HepG2 (cell line): ENCODE measurements around the gene DGCR2. TPM values are rescaled to one million over a fixed set of nuclear protein-coding genes. Genes with fewer than 3 reads are reported as not detected.
A peak's percentile ranks its signal among the peaks of the same experiment; 100 is the strongest.

Source experiments
- ATAC-seq: fragments of 200-7000 bp; cut with Tn5 transposase; 3 replicates; pipeline ENCODE4 v1.9.1; 2020; ENCODE audit warnings: mild to moderate bottlenecking, moderate library complexity
- BruUV-seq: library from RNA; stranded (reverse); fragments of 400-500 nt; replicated peaks from 2 replicates; lab custom pipeline; 2021; lab: Mats Ljungman, UMichigan
- CTCF ChIA-PET: fragments of 300-600 bp; formaldehyde crosslinking; extraction: SDS; loops from one replicate; lab custom pipeline; 2021; ENCODE audit warnings: low total read pairs, inconsistent platforms, low intra/inter-chr PET ratio; lab: Yijun Ruan, JAX
- POLR2A ChIA-PET: fragments of 350-600 bp; sonication (Branson Sonifier 250); formaldehyde crosslinking; loops from one replicate; lab custom pipeline; 2020; ENCODE audit warnings: antibody characterized with exemption, inconsistent platforms; lab: Yijun Ruan, JAX
- DNase-seq: peaks from one replicate; pipeline ENCODE4 v3.0.0-alpha.2; 2015; ENCODE audit warnings: low spot score
- FAIRE-seq: peaks from 3 replicates; lab custom pipeline; 2011; peaks lifted over from hg19 to GRCh38; lab: Jason Lieb, UNC
- H2AFZ ChIP-seq: one replicate; pipeline ENCODE4 v1.6.1; 2011; ENCODE audit warnings: low read length, inconsistent platforms
- H3K27ac ChIP-seq: fragments of 300-600 bp; 3 replicates; pipeline ENCODE4 v1.8.0; 2011; ENCODE audit warnings: mixed run types, mild to moderate bottlenecking, mixed read lengths, low read length, inconsistent platforms; ENCODE audit not compliant: insufficient read depth; ENCODE audit errors: extremely low read length
- H3K27me3 ChIP-seq, 2 experiments: fragments of 200-600 bp in 1 of 2; 2 replicates in 1 of 2; 3 replicates in 1 of 2; pipeline versions ENCODE4 v1.6.0 to v1.8.0; 2011; ENCODE audit warnings: low read length in 2 of 2, mild to moderate bottlenecking in 2 of 2, moderate library complexity in 2 of 2, inconsistent platforms in 1 of 2; ENCODE audit not compliant: insufficient read depth in 2 of 2, control insufficient read depth in 1 of 2
- H3K36me3 ChIP-seq, 2 experiments: fragments of 200-600 bp in 1 of 2; replicated peaks in 1 of 2; 2 replicates in 1 of 2; 3 replicates in 1 of 2; pipeline versions ENCODE4 v1.5.1 to v1.8.0; 2011; ENCODE audit warnings: low read length in 2 of 2, inconsistent platforms in 1 of 2; ENCODE audit not compliant: insufficient read depth in 2 of 2, control insufficient read depth in 1 of 2
- H3K4me1 ChIP-seq: 2 replicates; pipeline ENCODE4 v1.5.1; 2012; ENCODE audit warnings: low read length, inconsistent platforms; ENCODE audit not compliant: insufficient read depth
- H3K4me2 ChIP-seq: 2 replicates; pipeline ENCODE4 v1.6.0; 2011; ENCODE audit warnings: low read depth, low read length, inconsistent platforms
- H3K4me3 ChIP-seq, 3 experiments: fragments of 200-600 bp in 1 of 3; sonication (generic), shearing (Covaris generic) in 1 of 3; replicated peaks in 1 of 3; 2 replicates each; pipeline ENCODE4 v1.5.1; 2011 to 2016; ENCODE audit warnings: low read length in 3 of 3, inconsistent platforms in 2 of 3, low read depth in 2 of 3, mild to moderate bottlenecking in 2 of 3, control low read depth in 1 of 3, mixed read lengths in 1 of 3; ENCODE audit not compliant: insufficient read depth in 1 of 3
- H3K79me2 ChIP-seq: one replicate; pipeline ENCODE4 v1.6.1; 2011; ENCODE audit warnings: low read length, inconsistent platforms; ENCODE audit not compliant: insufficient read depth
- H3K9ac ChIP-seq: 2 replicates; pipeline ENCODE4 v1.6.0; 2011; ENCODE audit warnings: mild to moderate bottlenecking, low read depth, low read length, inconsistent platforms; ENCODE audit not compliant: insufficient read depth
- H3K9me3 ChIP-seq: 2 replicates; pipeline ENCODE4 v1.5.1; 2012; ENCODE audit warnings: mild to moderate bottlenecking, low read length
- H4K20me1 ChIP-seq: 2 replicates; pipeline ENCODE4 v1.6.0; 2011; ENCODE audit warnings: inconsistent platforms, mild to moderate bottlenecking, low read length, moderate library complexity; ENCODE audit not compliant: insufficient read depth
- AGO2 ChIP-seq: fragments of 200-400 bp; formaldehyde crosslinking; optimal IDR thresholded peaks from 2 replicates; pipeline ENCODE3; 2017; ENCODE audit warnings: mild to moderate bottlenecking, low read depth, low read length, moderate library complexity
- BCL6 ChIP-seq: IDR thresholded peaks from 2 replicates; pipeline ENCODE4 v1.6.1; 2016; ENCODE audit warnings: missing genetic modification reagents, missing compliant biosample characterization
- ESRRA ChIP-seq: sonication (generic); formaldehyde crosslinking; IDR thresholded peaks from 2 replicates; pipeline ENCODE4 v1.5.1; 2020; ENCODE audit warnings: mild to moderate bottlenecking, low read depth, missing genetic modification reagents
- HMG20B ChIP-seq: conservative IDR thresholded peaks from 2 replicates; pipeline ENCODE4 v1.6.1; 2016; ENCODE audit warnings: missing genetic modification reagents, missing compliant biosample characterization
- KLF13 ChIP-seq: sonication (generic); formaldehyde crosslinking; IDR thresholded peaks from 2 replicates; pipeline ENCODE4 v1.4.0; 2020; ENCODE audit warnings: mild to moderate bottlenecking, missing genetic modification reagents
- MAZ ChIP-seq, 2 experiments: sonication (generic) in 1 of 2; formaldehyde crosslinking in 1 of 2; IDR thresholded peaks; 2 replicates each; pipeline versions ENCODE4 v1.5.0 to v1.6.1; 2012 to 2020; ENCODE audit warnings: low read depth in 2 of 2, mild to moderate bottlenecking in 2 of 2, borderline replicate concordance in 1 of 2, improper control_type of control experiment in 1 of 2, low read length in 1 of 2, missing genetic modification reagents in 1 of 2, moderate library complexity in 1 of 2
- MEIS2 ChIP-seq: sonication (generic); formaldehyde crosslinking; IDR thresholded peaks from 2 replicates; pipeline ENCODE4 v1.9.0; 2021; ENCODE audit warnings: mild to moderate bottlenecking, missing genetic modification reagents
- NFE2 ChIP-seq: sonication (generic); formaldehyde crosslinking; IDR thresholded peaks from 2 replicates; pipeline ENCODE4 v1.4.0; 2020; ENCODE audit warnings: missing genetic modification reagents
- NFIB ChIP-seq: sonication (generic); formaldehyde crosslinking; IDR thresholded peaks from 2 replicates; pipeline ENCODE4 v1.9.0; 2021; ENCODE audit warnings: missing genetic modification reagents, mild to moderate bottlenecking, borderline replicate concordance
- SUZ12 ChIP-seq: fragments of 150-350 bp; IDR thresholded peaks from 2 replicates; pipeline ENCODE4 v1.6.1; 2014; ENCODE audit warnings: low read depth, low read length
- TERF1 ChIP-seq: sonication (generic); formaldehyde crosslinking; IDR thresholded peaks from 2 replicates; pipeline ENCODE4 v1.8.0; 2022; ENCODE audit warnings: mild to moderate bottlenecking, missing genetic modification reagents, moderate library complexity
- ZFYVE20 ChIP-seq: sonication (generic); formaldehyde crosslinking; IDR thresholded peaks from 2 replicates; pipeline ENCODE4 v1.8.0; 2023; ENCODE audit warnings: low read depth, mild to moderate bottlenecking, moderate library complexity, missing genetic modification reagents, borderline replicate concordance
- ZNF563 ChIP-seq: sonication (generic); formaldehyde crosslinking; IDR thresholded peaks from 2 replicates; pipeline ENCODE4 v1.8.0; 2022; ENCODE audit warnings: mild to moderate bottlenecking, moderate library complexity, missing genetic modification reagents
- ZNF883 ChIP-seq: sonication (generic); formaldehyde crosslinking; IDR thresholded peaks from 2 replicates; pipeline ENCODE4 v1.5.1; 2020; ENCODE audit warnings: mild to moderate bottlenecking, missing genetic modification reagents; ENCODE audit errors: not compliant biosample characterization
- WGBS: methylation state at CpG from one replicate; pipeline ENCODE4 v1.1.6; 2017; ENCODE audit warnings: low lambda C conversion rate; 5-methylcytosine and 5-hydroxymethylcytosine counted together
- in situ Hi-C: cut with HindIII; loops from 2 replicates; pipeline ENCODE4 v1.10.0; 2017; ENCODE audit warnings: low pct_unique_long_range_greater_than_20kb; ENCODE audit not compliant: extremely low pct_ligation_motif_present
- intact Hi-C: fragments of 100-400 bp; cut with micrococcal nuclease; formaldehyde crosslinking; loops from one replicate; pipeline ENCODE4 v1.10.0; 2022; ENCODE audit not compliant: unreplicated experiment
- polyA plus RNA-seq, 8 experiments: library from polyadenylated mRNA; depleted of rRNA in 3 of 8; stranded (reverse) in 7 of 8; unstranded in 1 of 8; fragments of >200 nt; fragmentation: Illumina TruSeq in 4 of 8; extraction: Trizol in 4 of 8; gene quantifications; 2 replicates each; pipeline versions ENCODE4 v1.2.1 to v1.2.3, GENCODE V29; 2011 to 2016; ENCODE audit warnings: low read depth in 4 of 8, missing spikeins in 1 of 8, mixed read lengths in 1 of 8; ENCODE audit not compliant: insufficient read depth in 1 of 8
- total RNA-seq, 5 experiments: library from RNA; depleted of rRNA; stranded (reverse); fragments of >200 nt; fragmentation: Illumina TruSeq; extraction: Trizol; gene quantifications; 2 replicates each; pipeline ENCODE4 v1.2.3, GENCODE V29; 2016; ENCODE audit warnings: low read depth in 1 of 5
- TF ChIP-seq, protein P1 (sequence below): sonication (generic); formaldehyde crosslinking; IDR thresholded peaks from 2 replicates; pipeline ENCODE4 v1.8.0; 2022; ENCODE audit warnings: missing genetic modification reagents, low read depth, mild to moderate bottlenecking, borderline replicate concordance

Gene DGCR2
- total and polyA plus RNA-seq, 2 of the 13 experiments (the other 11 are each of a cell fraction or from before 2014, with no cell fraction given): 23.1 to 35.3 TPM

GRCh38 chr22:19058713-19059451 lies 63.3 kb downstream of the DGCR2 start (continued):
- TF ChIP-seq NFIB (CRISPR knock-in tag): no peak
- TF ChIP-seq MAZ (IDR thresholded peaks at IDR 0.05; ENCODE audit: borderline replicate concordance, low read depth, low read length): no peak
- no peak for TF ChIP-seq MAZ (CRISPR knock-in tag; IDR thresholded peaks at IDR 0.05; ENCODE audit: low read depth)
- TF ChIP-seq, all 625 proteins: peak for 0

DNA sequence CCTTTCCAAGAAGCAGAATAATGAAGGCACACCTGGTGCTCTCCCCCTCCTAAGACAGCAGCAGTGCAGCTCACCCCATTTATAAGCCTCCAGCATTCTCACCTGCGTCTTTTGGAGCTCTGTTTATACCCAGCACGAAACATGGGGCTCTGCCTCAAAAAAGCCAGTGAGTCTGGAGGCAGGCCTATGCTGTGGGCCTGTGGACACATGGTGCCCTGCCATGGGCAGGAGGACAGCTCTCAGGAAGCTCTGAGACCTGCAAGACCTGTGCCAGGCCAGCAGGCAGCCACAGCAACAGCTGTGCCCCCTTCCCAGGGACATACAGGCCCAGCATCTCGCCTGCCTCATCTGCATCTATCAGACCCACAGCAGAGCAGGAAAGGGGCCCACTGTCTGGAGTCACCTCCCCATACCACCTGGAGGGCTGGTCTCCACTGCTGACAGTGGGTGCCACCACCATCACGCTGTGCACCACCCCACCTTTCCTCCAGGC lies 64.2 kb downstream of the DGCR2 start:
- Histone ChIP-seq H3K27me3 (no peaks in the 10 kb centered on the region), H3K36me3 (peaks cover 28 to 79% of the 10 kb centered on the region in 2 experiments; a peak in 4 of 5 replicates), H3K27ac (no peak overlapping the region)
- CTCF ChIA-PET: no interaction called here
- TF ChIP-seq SUZ12 (no peak), AGO2 (peak; percentile 15)
- TF ChIP-seq, all 625 proteins: peak for 1
- no peak overlapping the region for H3K9ac ChIP-seq
- H4K20me1 ChIP-seq: no peaks in the 10 kb centered on the region
- no peak for DNase-seq
- in situ Hi-C loops: no loop called here
- intact Hi-C loops: no loop called here
- POLR2A ChIA-PET: no interaction called here
- no peaks in the 10 kb centered on the region for H3K79me2 ChIP-seq
- no peak overlapping the region for H2AFZ ChIP-seq
- BruUV-seq: no TSS peak
- H3K4me1 ChIP-seq: peaks cover 10% of the 10 kb centered on the region; the same call in 1 of the 2 replicates
- WGBS: 97% methylated on average over 3 of the region's 4 CpGs
- H3K9me3 ChIP-seq: no peaks in the 10 kb centered on the region
- H3K4me2 ChIP-seq: no peak overlapping the region
- H3K4me3 ChIP-seq: no peak overlapping the region
- no peak for ATAC-seq
- no peak for FAIRE-seq

DNA sequence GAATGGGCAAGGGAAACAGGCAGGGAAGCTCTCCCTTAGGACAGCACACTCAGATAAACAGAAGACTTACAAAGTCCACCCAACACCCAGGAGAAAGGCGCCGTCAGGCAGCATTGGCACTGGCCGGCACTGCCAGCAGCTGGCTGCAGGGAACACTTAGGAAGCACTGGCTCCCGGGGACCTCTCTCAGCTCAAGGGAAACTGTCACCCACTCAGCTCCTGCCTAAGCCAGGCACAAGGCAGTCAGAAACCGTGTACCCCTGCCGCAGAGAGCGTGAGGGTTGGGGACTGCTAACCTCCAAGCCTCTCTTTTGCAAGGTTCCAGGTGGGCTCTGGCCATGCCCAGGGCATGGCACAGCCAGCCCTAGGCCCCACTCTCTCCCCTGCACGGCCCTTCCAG lies 64.7 kb downstream of the DGCR2 start:
- DNase-seq: no peak
- Histone ChIP-seq H3K4me3 (no peak overlapping the region), H2AFZ (no peak overlapping the region), H4K20me1 (no peaks in the 10 kb centered on the region), H3K4me1 (peaks cover 5% of the 10 kb centered on the region; the same call in 1 of the 2 replicates), H3K9ac (no peak overlapping the region), H3K36me3 (peaks cover 29 to 79% of the 10 kb centered on the region in 2 experiments; a peak in 4 of 5 replicates), H3K4me2 (no peak overlapping the region), H3K79me2 (no peaks in the 10 kb centered on the region), H3K27ac (no peak overlapping the region), H3K9me3 (no peaks in the 10 kb centered on the region), H3K27me3 (no peaks in the 10 kb centered on the region)
- 95% methylated on average over 8 of the region's 8 CpGs for WGBS
- CTCF ChIA-PET: no interaction called here
- no peak for ATAC-seq
- POLR2A ChIA-PET: no interaction called here
- no TSS peak for BruUV-seq
- no peak for FAIRE-seq
- in situ Hi-C loops (no loop called here), intact Hi-C loops (no loop called here)
- TF ChIP-seq ZNF883 (no peak), NFE2 (CRISPR knock-in tag) (no peak), HMG20B (no peak), TERF1 (no peak), ZNF563 (CRISPR knock-in tag) (no peak), BCL6 (CRISPR knock-in tag) (no peak), ESRRA (no peak), ZFYVE20 (no peak), KLF13 (CRISPR knock-in tag) (no peak), MEIS2 (no peak)
- TF ChIP-seq, protein P1, sequence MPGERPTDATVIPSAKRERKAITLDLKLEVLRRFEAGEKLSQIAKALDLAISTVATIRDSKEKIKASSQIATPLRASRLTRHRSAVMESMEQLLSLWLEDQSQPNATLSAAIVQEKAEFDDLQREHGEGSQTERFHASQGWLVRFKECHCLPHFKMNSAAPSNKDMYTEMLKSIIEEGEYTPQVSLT: no peak
